ENCODE data around the gene ZNF687. TPM values are rescaled to one million over a fixed set of nuclear protein-coding genes. Genes with fewer than 3 reads are reported as not detected.

ZNF687 gene
- total RNA-seq, 1 experiment from 2014 or later, result 33.3 TPM

DNA sequence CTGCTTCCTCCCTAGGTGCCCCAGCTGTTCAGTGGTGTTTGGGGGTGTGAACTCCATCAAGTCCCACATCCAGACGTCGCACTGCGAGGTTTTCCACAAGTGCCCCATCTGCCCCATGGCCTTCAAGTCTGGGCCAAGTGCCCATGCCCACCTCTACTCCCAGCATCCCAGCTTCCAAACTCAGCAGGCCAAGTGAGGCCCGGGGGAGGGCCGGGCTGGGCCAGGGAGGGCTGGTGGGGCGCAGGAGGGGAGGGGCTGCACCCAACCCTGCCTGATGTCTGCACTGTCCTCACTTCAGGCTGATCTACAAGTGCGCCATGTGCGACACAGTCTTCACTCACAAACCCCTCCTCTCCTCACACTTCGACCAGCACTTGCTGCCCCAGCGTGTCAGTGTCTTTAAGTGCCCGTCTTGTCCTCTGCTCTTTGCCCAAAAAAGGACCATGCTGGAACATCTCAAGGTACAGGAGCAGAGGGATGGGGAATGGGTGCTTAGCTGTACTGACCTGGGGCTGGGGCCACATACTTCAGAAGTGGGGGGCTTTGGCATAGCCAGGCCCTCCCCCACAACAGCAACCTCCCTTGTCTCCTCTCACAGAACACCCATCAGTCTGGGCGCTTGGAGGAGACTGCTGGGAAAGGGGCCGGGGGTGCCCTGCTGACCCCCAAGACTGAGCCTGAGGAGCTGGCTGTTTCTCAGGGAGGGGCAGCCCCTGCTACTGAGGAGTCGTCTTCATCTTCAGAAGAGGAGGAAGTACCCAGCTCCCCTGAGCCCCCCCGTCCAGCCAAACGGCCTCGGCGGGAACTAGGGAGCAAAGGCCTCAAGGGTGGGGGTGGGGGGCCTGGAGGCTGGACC lies 7.2 kb downstream of the ZNF687 start:
- POLR2A ChIA-PET, result no interaction called here
- peak; percentile 17; the same call in 1 of the 2 replicates for ATAC-seq
- no TSS peak for BruUV-seq (replicated peaks)
- intact Hi-C loops (cut with micrococcal nuclease; ENCODE audit: unreplicated experiment), result no loop called here
- H3K27ac ChIP-seq (ENCODE audit: low read length), result no peak overlapping the region
- peaks cover 2% of the 10 kb centered on the region for H3K36me3 ChIP-seq (ENCODE audit: control insufficient read depth, insufficient read depth, low read length)
- no peaks in the 10 kb centered on the region for H3K27me3 ChIP-seq (ENCODE audit: control insufficient read depth, insufficient read depth, low read length)
- no peak for DNase-seq (ENCODE audit: low read depth, low spot score)
- peaks cover 3% of the 10 kb centered on the region; the same call in 1 of the 2 replicates for H3K4me1 ChIP-seq (ENCODE audit: control insufficient read depth, insufficient read depth, low read length)
- H3K4me3 ChIP-seq (ENCODE audit: low read depth in 2 of 2, low read length in 2 of 2), result no peak overlapping the region
- CTCF ChIA-PET, result no interaction called here
- no peaks in the 10 kb centered on the region for H3K9me3 ChIP-seq (ENCODE audit: control insufficient read depth, insufficient read depth, low read depth, low read length)
- TF ChIP-seq POLR2AphosphoS5 (IDR thresholded peaks at IDR 0.05; ENCODE audit: low read depth, low read length) (no peak), TCF7L2 (IDR thresholded peaks at IDR 0.05; ENCODE audit: low read depth, low read length) (no peak), SIN3A (IDR thresholded peaks at IDR 0.05; ENCODE audit: borderline replicate concordance, insufficient read depth, low read depth, low read length) (no peak)
- TF ChIP-seq, protein P1, sequence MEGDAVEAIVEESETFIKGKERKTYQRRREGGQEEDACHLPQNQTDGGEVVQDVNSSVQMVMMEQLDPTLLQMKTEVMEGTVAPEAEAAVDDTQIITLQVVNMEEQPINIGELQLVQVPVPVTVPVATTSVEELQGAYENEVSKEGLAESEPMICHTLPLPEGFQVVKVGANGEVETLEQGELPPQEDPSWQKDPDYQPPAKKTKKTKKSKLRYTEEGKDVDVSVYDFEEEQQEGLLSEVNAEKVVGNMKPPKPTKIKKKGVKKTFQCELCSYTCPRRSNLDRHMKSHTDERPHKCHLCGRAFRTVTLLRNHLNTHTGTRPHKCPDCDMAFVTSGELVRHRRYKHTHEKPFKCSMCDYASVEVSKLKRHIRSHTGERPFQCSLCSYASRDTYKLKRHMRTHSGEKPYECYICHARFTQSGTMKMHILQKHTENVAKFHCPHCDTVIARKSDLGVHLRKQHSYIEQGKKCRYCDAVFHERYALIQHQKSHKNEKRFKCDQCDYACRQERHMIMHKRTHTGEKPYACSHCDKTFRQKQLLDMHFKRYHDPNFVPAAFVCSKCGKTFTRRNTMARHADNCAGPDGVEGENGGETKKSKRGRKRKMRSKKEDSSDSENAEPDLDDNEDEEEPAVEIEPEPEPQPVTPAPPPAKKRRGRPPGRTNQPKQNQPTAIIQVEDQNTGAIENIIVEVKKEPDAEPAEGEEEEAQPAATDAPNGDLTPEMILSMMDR (IDR thresholded peaks at IDR 0.05), result no peak
- TF ChIP-seq, protein P2, sequence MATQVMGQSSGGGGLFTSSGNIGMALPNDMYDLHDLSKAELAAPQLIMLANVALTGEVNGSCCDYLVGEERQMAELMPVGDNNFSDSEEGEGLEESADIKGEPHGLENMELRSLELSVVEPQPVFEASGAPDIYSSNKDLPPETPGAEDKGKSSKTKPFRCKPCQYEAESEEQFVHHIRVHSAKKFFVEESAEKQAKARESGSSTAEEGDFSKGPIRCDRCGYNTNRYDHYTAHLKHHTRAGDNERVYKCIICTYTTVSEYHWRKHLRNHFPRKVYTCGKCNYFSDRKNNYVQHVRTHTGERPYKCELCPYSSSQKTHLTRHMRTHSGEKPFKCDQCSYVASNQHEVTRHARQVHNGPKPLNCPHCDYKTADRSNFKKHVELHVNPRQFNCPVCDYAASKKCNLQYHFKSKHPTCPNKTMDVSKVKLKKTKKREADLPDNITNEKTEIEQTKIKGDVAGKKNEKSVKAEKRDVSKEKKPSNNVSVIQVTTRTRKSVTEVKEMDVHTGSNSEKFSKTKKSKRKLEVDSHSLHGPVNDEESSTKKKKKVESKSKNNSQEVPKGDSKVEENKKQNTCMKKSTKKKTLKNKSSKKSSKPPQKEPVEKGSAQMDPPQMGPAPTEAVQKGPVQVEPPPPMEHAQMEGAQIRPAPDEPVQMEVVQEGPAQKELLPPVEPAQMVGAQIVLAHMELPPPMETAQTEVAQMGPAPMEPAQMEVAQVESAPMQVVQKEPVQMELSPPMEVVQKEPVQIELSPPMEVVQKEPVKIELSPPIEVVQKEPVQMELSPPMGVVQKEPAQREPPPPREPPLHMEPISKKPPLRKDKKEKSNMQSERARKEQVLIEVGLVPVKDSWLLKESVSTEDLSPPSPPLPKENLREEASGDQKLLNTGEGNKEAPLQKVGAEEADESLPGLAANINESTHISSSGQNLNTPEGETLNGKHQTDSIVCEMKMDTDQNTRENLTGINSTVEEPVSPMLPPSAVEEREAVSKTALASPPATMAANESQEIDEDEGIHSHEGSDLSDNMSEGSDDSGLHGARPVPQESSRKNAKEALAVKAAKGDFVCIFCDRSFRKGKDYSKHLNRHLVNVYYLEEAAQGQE (IDR thresholded peaks at IDR 0.05; ENCODE audit: insufficient read depth in 1 of 2, low read depth in 2 of 2, low read length in 1 of 2), result no peak
- in situ Hi-C loops (cut with HindIII; ENCODE audit: low pct_unique_long_range_greater_than_20kb, low sequenced_read_pairs), result no loop called here

DNA sequence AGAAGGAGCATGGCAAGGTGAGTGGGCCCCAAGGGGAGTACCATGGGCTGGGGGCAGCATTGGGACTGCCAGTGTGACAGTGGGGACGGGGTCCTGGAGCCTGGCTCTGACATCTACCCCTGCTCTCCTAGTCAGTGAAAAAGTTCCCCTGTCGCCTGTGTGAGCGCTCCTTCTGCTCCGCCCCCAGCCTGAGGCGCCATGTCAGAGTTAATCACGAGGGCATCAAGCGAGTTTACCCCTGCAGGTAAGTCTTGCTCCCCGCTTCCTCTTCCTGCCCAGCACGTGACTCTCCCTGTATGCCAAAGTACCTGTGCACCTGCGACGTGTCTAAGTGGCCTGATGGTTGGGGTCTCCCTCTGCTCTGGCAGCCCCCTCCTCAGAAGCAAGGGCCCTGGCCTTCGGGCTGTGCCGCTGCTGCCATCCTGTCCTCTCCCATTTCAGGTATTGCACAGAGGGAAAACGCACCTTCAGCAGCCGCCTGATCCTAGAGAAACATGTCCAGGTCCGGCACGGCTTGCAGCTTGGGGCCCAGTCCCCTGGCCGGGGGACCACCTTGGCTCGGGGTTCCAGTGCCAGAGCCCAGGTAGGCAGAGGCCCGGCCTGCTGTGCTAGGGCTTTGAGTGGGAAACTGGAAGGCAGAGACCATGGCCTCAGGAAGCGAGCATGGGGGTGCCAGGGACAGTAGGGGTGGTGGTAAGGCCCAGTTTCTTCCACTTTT lies 8.1 kb downstream of the ZNF687 start:
- no peak overlapping the region for H3K4me3 ChIP-seq (ENCODE audit: low read depth in 2 of 2, low read length in 2 of 2)
- H3K27me3 ChIP-seq (ENCODE audit: control insufficient read depth, insufficient read depth, low read length), result no peaks in the 10 kb centered on the region
- ATAC-seq (peak; percentile 20; the same call in 1 of the 2 replicates), DNase-seq (ENCODE audit: low read depth, low spot score) (no peak)
- ChIA-PET POLR2A (no interaction called here), CTCF (no interaction called here)
- intact Hi-C loops (cut with micrococcal nuclease; ENCODE audit: unreplicated experiment), result no loop called here
- no peaks in the 10 kb centered on the region for H3K9me3 ChIP-seq (ENCODE audit: control insufficient read depth, insufficient read depth, low read depth, low read length)
- in situ Hi-C loops (cut with HindIII; ENCODE audit: low pct_unique_long_range_greater_than_20kb, low sequenced_read_pairs), result no loop called here
- TF ChIP-seq TCF7L2 (IDR thresholded peaks at IDR 0.05; ENCODE audit: low read depth, low read length) (no peak), POLR2AphosphoS5 (IDR thresholded peaks at IDR 0.05; ENCODE audit: low read depth, low read length) (peak; percentile 36; the same call in 1 of the 2 replicates), SIN3A (IDR thresholded peaks at IDR 0.05; ENCODE audit: borderline replicate concordance, insufficient read depth, low read depth, low read length) (no peak)
- TF ChIP-seq, protein P2 (IDR thresholded peaks at IDR 0.05; ENCODE audit: insufficient read depth in 1 of 2, low read depth in 2 of 2, low read length in 1 of 2), result no peak
- H3K4me1 ChIP-seq (ENCODE audit: control insufficient read depth, insufficient read depth, low read length), result peaks cover 3% of the 10 kb centered on the region; the same call in 1 of the 2 replicates
- no TSS peak for BruUV-seq (replicated peaks)
- peaks cover 7% of the 10 kb centered on the region for H3K36me3 ChIP-seq (ENCODE audit: control insufficient read depth, insufficient read depth, low read length)
- no peak overlapping the region for H3K27ac ChIP-seq (ENCODE audit: low read length)

All from Panc1 (cell line).